HAP-1 (cell line): ENCODE measurements around the gene RAPGEF2.

Experiments
- DNase-seq, 2 experiments: peaks; one replicate each; pipeline ENCODE4 v3.0.0-alpha.2; 2016 to 2020; ENCODE audit warnings: low spot score in 2 of 2
- H3K27me3 ChIP-seq: fragments of 250-450 bp; sonication (Bioruptor Pico); 2 replicates; pipeline ENCODE4 v1.5.1; 2020; ENCODE audit warnings: low read depth, mild to moderate bottlenecking, moderate library complexity
- H3K36me3 ChIP-seq: fragments of 250-450 bp; sonication (Bioruptor Pico); replicated peaks from 2 replicates; pipeline ENCODE4 v1.5.1; 2020; ENCODE audit warnings: mild to moderate bottlenecking
- H3K4me1 ChIP-seq: fragments of 250-450 bp; sonication (Bioruptor Pico); 2 replicates; pipeline ENCODE4 v1.5.1; 2020; ENCODE audit warnings: mild to moderate bottlenecking
- H3K4me3 ChIP-seq: fragments of 250-450 bp; sonication (Bioruptor Pico); 2 replicates; pipeline ENCODE4 v1.5.1; 2020; ENCODE audit warnings: mild to moderate bottlenecking, moderate library complexity
- H3K9me3 ChIP-seq: fragments of 250-450 bp; sonication (Bioruptor Pico); 2 replicates; pipeline ENCODE4 v1.5.1; 2020; ENCODE audit warnings: mild to moderate bottlenecking, moderate library complexity
- in situ Hi-C: fragments of 300-500 bp; cut with MboI; formaldehyde crosslinking; loops from 3 replicates; pipeline ENCODE4 v1.14.3; 2020; ENCODE audit warnings: low sequenced_read_pairs, inconsistent platforms, mixed read lengths

Gene RAPGEF2

DNA sequence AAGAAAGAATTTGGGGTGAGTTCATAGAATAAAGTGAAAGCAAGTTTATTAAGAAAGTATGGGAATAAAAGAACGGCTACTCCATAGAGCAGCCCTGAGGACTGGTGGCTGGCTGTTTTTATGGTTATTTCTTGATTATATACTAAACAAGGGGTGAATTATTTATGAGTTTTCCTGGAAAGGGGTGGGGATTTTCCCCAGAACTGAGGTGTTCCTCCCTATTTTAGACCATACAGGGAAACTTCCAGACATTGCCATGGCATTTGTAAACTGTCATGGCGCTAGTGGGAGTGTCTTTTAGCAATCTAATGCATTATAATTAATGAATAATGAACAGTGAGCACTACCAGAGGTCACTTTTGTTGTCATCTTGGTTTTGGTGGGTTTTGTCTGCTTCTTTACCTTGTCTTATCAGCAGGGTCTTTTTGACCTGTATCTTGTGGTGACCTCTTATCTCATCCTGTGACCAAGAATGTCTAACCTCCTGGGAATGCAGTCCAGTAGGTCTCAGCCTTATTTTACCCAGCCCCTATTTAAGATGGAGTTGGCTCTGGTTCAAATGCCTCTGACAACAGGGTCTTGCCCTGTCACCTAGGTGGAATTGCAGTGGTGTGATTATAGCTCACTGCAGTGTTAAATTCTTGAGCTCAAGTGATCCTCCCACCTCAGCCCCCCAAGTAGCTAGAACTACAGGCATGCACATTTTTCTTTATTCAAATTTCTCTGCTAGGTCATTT lies 27.1 kb downstream of the RAPGEF2 start:
- H3K4me3 ChIP-seq, result no peak overlapping the region
- H3K36me3 ChIP-seq, result no peaks in the 10 kb centered on the region
- no peaks in the 10 kb centered on the region for H3K27me3 ChIP-seq
- no peak for DNase-seq
- peaks cover 10% of the 10 kb centered on the region for H3K4me1 ChIP-seq
- H3K9me3 ChIP-seq, result no peaks in the 10 kb centered on the region
- in situ Hi-C loops, result no loop called here

DNA sequence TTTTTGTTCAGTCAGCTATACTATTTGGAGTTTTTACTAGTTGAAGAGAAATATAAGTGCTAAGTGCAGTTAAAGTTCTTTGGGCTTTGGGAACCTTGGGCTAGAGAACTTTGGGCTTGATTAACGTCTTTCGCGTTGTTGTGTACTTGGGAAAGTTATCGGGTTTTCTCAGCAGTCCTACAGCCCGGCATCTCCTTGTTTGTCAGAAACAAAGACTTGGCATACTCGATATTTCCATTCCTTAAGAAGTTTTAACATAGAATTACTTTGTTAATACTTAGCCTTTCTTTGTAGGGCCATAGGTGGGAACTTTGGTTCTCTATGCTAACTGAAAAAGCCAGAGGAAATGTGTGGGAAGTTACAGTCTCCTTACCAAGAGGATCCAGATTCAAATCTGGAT lies 28.7 kb downstream of the RAPGEF2 start:
- Histone ChIP-seq H3K27me3 (no peaks in the 10 kb centered on the region), H3K4me3 (no peak overlapping the region), H3K36me3 (no peaks in the 10 kb centered on the region), H3K4me1 (peaks cover 9% of the 10 kb centered on the region), H3K9me3 (no peaks in the 10 kb centered on the region)
- DNase-seq, result no peak
- in situ Hi-C loops, result no loop called here

DNA sequence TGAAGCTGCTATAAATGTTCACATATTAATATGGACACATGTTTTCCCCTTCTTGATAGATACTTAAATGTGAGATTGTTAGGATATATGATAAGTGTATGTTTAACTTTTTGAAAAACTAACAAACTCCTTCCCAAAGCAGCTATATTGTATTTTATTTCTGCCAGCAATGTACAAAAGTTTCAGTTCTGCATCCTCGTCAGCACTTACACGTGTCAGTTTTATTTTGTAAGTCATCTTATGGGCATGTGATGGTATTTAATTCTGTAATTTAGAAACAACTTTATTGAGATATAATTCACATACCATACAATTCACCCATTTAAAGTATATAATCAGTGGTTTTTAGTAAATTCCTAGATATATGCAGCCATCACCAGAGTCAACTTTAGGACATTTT lies 31.6 kb downstream of the RAPGEF2 start:
- Histone ChIP-seq H3K9me3 (no peaks in the 10 kb centered on the region), H3K4me1 (peaks cover 3% of the 10 kb centered on the region; the same call in 1 of the 2 replicates)
- in situ Hi-C loops, result no loop called here

DNA sequence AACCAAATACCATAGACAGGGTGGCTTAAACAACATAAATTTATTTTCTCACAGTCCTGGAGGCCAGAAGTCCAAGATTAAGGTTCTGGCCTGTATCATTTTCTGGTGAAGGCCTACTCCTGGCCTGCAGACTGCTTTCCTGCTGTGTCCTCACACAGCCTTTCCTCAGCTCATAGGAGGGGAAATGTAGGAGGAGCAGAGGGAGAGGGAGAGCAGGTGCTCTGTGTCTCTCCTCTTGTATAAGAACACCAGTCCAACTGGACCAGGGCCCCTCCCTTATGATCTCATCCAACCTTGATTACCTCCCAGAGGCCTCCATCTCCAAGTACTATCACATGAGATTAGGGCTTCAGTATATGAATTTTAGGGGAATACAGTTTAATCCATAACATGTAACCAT lies 34.3 kb downstream of the RAPGEF2 start:
- Histone ChIP-seq H3K9me3 (no peaks in the 10 kb centered on the region), H3K4me1 (no peaks in the 10 kb centered on the region), H3K36me3 (no peaks in the 10 kb centered on the region), H3K27me3 (no peaks in the 10 kb centered on the region), H3K4me3 (no peak overlapping the region)
- in situ Hi-C loops, result no loop called here
- no peak for DNase-seq

More for the DNA sequence above, 31.6 kb downstream of the RAPGEF2 start:
- Histone ChIP-seq H3K27me3 (no peaks in the 10 kb centered on the region), H3K4me3 (no peak overlapping the region), H3K36me3 (no peaks in the 10 kb centered on the region)
- no peak for DNase-seq

DNA sequence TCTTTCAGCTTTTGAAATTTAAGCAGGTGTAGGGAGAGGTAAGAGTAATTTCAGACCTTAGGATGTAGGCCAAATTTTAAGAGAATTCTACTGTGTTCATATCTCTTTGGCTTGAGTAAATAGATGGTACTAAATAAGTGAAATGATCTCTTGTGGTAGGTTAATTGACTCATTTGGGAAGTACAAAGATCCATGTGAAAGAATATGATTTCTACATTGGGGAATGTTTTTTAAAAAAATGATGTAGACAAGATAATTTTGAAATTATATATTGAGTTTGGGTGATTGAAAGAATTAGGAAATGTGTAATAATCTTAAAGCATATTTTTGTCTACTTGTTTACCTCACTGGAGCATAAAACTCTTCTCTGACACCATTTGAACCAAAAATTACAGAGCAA lies 35.6 kb downstream of the RAPGEF2 start:
- H3K27me3 ChIP-seq, result no peaks in the 10 kb centered on the region
- in situ Hi-C loops, result no loop called here
- H3K4me1 ChIP-seq, result no peaks in the 10 kb centered on the region
- H3K9me3 ChIP-seq, result no peaks in the 10 kb centered on the region
- no peak for DNase-seq
- no peaks in the 10 kb centered on the region for H3K36me3 ChIP-seq
- H3K4me3 ChIP-seq, result no peak overlapping the region

DNA sequence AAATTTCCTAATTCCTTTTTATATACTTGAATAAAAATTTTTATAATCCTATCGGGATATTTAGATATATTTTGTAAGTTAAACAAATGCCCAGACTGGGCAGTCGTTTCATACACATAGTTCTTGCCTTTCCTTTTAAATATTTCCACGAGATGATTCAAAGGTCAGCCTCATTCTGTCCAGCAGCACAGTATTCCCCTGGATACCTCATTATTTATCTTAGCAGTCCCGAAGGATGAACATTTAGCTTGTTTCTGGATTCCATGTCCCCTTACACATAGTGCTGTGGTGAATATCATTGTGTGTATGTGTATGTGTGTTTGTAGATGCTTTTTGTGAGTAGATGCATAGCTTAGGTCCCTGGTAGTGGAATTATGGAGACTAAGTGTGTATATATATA lies 38.3 kb downstream of the RAPGEF2 start:
- Histone ChIP-seq H3K4me1 (no peaks in the 10 kb centered on the region), H3K36me3 (no peaks in the 10 kb centered on the region), H3K27me3 (no peaks in the 10 kb centered on the region), H3K4me3 (no peak overlapping the region), H3K9me3 (no peaks in the 10 kb centered on the region)
- in situ Hi-C loops, result no loop called here
- no peak for DNase-seq

DNA sequence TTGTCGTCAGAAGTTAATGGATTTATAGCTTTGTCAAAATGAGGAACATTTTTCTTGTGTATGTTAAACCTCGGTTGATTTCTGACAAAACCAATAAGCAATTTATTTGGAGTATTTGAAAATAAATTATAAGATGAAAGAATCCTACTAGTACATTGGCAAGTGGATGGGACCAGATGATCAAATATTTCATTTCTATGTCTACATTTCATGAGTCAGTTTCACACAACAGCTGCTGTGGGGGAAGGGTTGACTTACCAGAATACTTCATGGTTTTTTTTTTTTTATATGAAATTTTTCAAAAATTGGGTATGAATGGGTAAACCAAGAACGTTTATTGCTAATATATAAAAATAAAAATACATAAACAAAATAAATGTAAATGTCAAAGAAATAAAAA lies 39.4 kb downstream of the RAPGEF2 start:
- Histone ChIP-seq H3K27me3 (no peaks in the 10 kb centered on the region), H3K36me3 (no peaks in the 10 kb centered on the region), H3K4me3 (no peak overlapping the region), H3K4me1 (no peaks in the 10 kb centered on the region), H3K9me3 (no peaks in the 10 kb centered on the region)
- no peak for DNase-seq
- in situ Hi-C loops, result no loop called here

DNA sequence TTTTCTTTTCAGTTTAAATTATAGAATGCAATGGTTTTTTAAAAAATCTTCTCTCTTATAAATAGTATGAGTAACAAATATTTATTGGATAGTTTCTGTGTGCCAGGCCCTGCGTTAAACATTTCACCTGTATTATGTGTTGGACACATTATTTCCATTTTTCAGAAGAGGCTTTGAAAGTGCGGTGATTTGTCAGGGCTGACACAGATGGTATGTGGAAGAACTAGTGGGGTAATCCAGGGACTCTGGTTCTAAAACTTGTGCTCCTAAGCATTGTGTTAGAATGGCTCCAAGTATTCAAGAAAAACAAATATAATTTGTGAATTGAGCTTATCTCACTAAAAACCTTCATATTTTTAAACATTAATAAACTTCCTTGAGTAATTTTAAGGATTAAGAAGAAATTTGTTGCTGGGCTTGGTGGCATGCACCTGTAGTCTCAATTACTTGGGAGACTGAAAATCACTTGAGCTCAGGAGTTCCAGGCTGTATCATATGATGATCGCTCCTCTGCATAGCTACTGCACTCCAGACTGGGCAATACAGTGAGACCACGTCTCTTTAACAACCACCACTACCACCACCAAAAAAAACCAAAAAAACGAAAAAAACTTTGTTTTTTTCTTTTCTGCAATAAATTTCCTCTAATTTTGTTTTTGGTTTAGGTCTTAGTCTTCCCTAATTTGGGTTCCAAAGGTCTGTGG lies 40.0 kb downstream of the RAPGEF2 start:
- H3K36me3 ChIP-seq, result no peaks in the 10 kb centered on the region
- H3K4me3 ChIP-seq, result no peak overlapping the region
- no peaks in the 10 kb centered on the region for H3K9me3 ChIP-seq
- DNase-seq, result no peak
- no peaks in the 10 kb centered on the region for H3K4me1 ChIP-seq
- in situ Hi-C loops, result no loop called here
- no peaks in the 10 kb centered on the region for H3K27me3 ChIP-seq

DNA sequence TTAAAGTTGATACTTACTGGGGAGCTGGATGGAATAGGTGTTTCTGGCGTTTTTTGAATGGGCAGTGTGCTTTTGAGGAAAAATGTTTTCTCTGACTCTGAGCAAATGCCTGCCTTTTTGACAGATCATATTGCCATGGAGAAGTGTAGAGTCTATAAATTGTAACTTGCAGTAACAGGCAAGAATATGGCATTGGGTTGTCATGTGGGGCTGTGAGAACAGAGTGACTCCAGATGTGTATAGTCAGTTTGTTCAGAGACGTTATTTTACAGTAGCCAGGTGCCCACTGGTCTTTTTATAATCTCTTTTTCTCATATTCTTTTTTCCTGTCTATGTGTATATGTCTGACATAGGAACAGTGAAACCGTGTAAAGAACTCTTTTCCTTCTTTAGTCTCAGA lies 40.8 kb downstream of the RAPGEF2 start:
- Histone ChIP-seq H3K9me3 (no peaks in the 10 kb centered on the region), H3K27me3 (no peaks in the 10 kb centered on the region), H3K4me3 (no peak overlapping the region), H3K36me3 (no peaks in the 10 kb centered on the region), H3K4me1 (no peaks in the 10 kb centered on the region)
- DNase-seq, result no peak
- in situ Hi-C loops, result no loop called here

DNA sequence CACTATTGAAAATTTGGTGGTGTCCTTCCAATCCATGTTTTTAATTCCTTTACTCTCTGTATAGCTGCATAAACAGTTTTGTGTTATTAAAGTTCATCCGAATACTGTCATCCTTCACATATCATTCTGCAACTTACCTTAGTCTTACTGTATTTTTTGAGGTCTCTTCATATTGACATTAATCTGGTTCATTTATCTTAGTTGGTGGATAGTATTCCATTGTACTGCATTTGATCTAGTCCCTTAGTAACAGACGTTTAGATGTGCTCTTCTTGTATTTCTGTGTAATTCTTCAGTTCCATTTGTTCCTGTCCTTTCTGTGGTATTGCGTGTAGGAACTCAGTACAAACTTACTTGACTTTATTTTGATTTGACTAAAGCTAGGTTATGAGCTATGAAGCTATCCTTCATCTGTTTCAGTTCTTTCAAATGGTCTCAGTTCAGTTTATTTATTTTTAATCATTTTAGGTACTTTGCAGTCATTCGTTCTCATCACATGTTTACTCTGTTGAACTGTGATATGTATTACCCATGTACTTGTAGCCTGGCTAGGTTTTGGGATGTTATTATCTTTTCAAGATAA lies 41.3 kb downstream of the RAPGEF2 start:
- Histone ChIP-seq H3K27me3 (no peaks in the 10 kb centered on the region), H3K36me3 (no peaks in the 10 kb centered on the region), H3K9me3 (no peaks in the 10 kb centered on the region), H3K4me3 (no peak overlapping the region), H3K4me1 (no peaks in the 10 kb centered on the region)
- in situ Hi-C loops, result no loop called here
- no peak for DNase-seq

DNA sequence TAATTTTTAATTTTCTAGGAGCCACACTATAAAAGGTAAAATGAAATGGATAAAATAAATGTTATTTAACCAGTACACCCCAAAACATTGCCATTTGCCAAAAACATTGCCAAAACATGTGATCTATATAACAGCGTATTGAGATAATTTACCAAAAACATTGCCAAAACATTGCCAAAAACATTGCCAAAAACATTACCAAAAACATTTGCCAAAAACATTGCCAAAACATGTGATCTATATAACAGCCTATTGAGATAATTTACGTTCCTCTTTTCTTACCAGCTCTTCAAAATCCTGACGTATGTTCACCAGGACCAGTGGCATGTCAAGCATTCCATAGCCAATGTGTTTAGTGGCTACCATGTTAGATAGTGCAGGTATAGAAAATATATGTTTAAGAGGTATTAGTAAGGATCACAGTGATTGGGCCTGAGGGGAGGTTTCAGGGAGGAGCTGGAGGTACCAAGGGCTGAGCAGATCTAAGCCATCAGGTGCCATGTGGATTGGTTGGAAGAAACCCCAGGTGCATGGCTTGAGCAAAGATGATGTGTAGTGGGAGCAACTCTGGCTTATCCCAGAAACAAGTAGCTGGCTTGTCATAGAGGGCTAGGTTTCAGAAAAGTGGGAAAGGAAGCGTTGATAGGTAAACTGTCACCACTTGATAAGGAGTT lies 42.6 kb downstream of the RAPGEF2 start:
- no peaks in the 10 kb centered on the region for H3K9me3 ChIP-seq
- in situ Hi-C loops, result no loop called here

DNA sequence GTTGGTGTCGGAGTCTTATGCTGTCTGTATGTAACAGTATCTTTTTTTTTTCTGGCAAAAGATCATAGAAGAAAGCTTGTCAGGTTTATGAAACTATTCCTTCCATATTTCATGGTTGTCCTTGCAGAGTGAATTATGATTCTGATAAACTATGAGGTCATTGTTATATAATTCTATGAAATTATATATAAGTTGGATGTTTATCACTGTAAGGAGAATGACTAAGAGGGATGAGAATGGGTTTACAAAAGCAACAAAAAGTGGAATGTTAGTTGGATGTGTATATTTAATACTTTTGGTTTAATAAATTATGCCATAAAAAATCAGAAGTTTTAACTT lies 43.1 kb downstream of the RAPGEF2 start:
- H3K4me3 ChIP-seq, result no peak overlapping the region
- H3K4me1 ChIP-seq, result no peaks in the 10 kb centered on the region
- no peaks in the 10 kb centered on the region for H3K9me3 ChIP-seq
- no peak for DNase-seq
- no peaks in the 10 kb centered on the region for H3K36me3 ChIP-seq
- H3K27me3 ChIP-seq, result no peaks in the 10 kb centered on the region
- in situ Hi-C loops, result no loop called here

More for the DNA sequence above, 42.6 kb downstream of the RAPGEF2 start:
- Histone ChIP-seq H3K4me3 (no peak overlapping the region), H3K27me3 (no peaks in the 10 kb centered on the region), H3K36me3 (no peaks in the 10 kb centered on the region), H3K4me1 (no peaks in the 10 kb centered on the region)
- DNase-seq, result no peak

DNA sequence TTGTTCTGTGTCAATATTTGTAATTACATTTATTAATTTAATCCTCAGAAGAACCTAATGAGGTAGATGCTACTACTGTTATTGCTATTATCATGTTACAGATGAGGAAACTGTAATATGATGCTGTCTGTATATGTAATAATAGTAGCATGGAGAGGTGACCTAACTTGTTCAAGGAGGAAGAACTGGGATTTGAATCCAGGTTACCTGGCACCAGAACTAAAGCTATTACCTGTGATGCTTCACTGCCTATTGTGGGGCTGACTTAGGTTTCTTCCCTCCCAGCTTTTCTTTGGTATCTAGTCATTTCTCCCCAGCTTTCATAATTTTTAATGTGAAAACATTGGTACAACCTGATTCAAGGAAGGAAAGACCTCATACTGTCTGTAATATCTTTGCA lies 43.6 kb downstream of the RAPGEF2 start:
- H3K9me3 ChIP-seq, result no peaks in the 10 kb centered on the region
- in situ Hi-C loops, result no loop called here
- H3K4me1 ChIP-seq, result no peaks in the 10 kb centered on the region
- no peaks in the 10 kb centered on the region for H3K27me3 ChIP-seq
- DNase-seq, result no peak
- H3K4me3 ChIP-seq, result no peak overlapping the region
- H3K36me3 ChIP-seq, result no peaks in the 10 kb centered on the region

DNA sequence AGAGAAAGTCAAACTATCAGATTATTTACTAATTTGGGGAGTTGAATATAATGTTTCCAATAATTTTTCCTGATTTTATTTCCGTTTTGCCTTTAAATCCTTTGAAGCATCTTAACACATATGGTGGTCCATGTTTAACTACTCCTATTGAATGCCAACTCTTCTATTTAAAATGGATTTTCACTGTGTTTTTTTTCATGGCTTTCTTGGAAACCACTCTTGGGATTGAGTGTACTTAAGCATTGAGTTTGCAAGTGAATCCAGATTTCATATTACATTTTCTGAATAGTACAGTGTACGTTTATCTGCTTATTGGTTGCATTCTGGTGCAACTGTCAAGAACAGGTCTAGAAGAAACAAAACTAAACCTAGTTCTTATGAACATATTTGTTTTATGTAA lies 45.6 kb downstream of the RAPGEF2 start:
- no peaks in the 10 kb centered on the region for H3K4me1 ChIP-seq
- in situ Hi-C loops, result no loop called here
- no peak for DNase-seq

More for the DNA sequence above, 45.6 kb downstream of the RAPGEF2 start:
- Histone ChIP-seq H3K9me3 (no peaks in the 10 kb centered on the region), H3K4me3 (no peak overlapping the region), H3K27me3 (no peaks in the 10 kb centered on the region), H3K36me3 (no peaks in the 10 kb centered on the region)
